Skin epidermis (tissue), 12 donors: ENCODE measurements around the gene TSPAN31.
"Not testable (repeated sequence)": the region's sequence is repeated elsewhere in the genome, so short reads cannot be mapped to it uniquely, and the experiment has no call there.

Experiments used
- H3K27ac ChIP-seq, 21 experiments: fragments of 200-600 bp; sonication (generic) in 11 of 21; one replicate each; pipeline ENCODE4 v1.5.0; 2020; ENCODE audit warnings: mild to moderate bottlenecking in 3 of 21, inconsistent platforms in 2 of 21, moderate library complexity in 2 of 21
- H3K4me3 ChIP-seq, 7 experiments: fragments of 200-600 bp; sonication (generic) in 2 of 7; one replicate each; pipeline ENCODE4 v1.5.0; 2020; ENCODE audit warnings: inconsistent platforms in 2 of 7, mild to moderate bottlenecking in 2 of 7, moderate library complexity in 1 of 7

The TSPAN31 gene

GRCh38 chr12:57744777-57745484 lies at the start of gene TSPAN31:
TSS of gene TSPAN31 (plus strand) at chr12:57745039. CDS start at chr12:57745155, 116 bp downstream.
- H3K4me3 ChIP-seq: peak within 1 kb of the TSS; percentile 60 to 85 (median 64)
- peak within 1 kb of the TSS; percentile 74 to 99 (median 97) for H3K27ac ChIP-seq

GRCh38 chr12:57695770-57696432 lies 48.9 kb upstream of the TSPAN31 start:
- H3K27ac ChIP-seq: no peak overlapping the region
- H3K4me3 ChIP-seq: no peak overlapping the region

GRCh38 chr12:57697076-57697475 lies 47.8 kb upstream of the TSPAN31 start:
- Histone ChIP-seq H3K27ac (no peak overlapping the region), H3K4me3 (no peak overlapping the region)

GRCh38 chr12:57698414-57698813 lies 46.4 kb upstream of the TSPAN31 start:
- Histone ChIP-seq H3K27ac (no peak overlapping the region), H3K4me3 (no peak overlapping the region)

GRCh38 chr12:57700317-57700716 lies 44.5 kb upstream of the TSPAN31 start:
- Histone ChIP-seq H3K27ac (no peak overlapping the region), H3K4me3 (no peak overlapping the region)

GRCh38 chr12:57707250-57707649 lies 37.6 kb upstream of the TSPAN31 start:
- Histone ChIP-seq H3K4me3 (no peak overlapping the region), H3K27ac (no peak overlapping the region)

- Histone ChIP-seq H3K27ac (no peak overlapping the region), H3K4me3 (no peak overlapping the region)
Measured at GRCh38 chr12:57708296-57708695, 36.5 kb upstream of the TSPAN31 start.

- no peak overlapping the region for H3K4me3 ChIP-seq
- H3K27ac ChIP-seq: no peak overlapping the region
Measured at GRCh38 chr12:57712701-57713100, 32.1 kb upstream of the TSPAN31 start.

GRCh38 chr12:57713209-57713608 lies 31.6 kb upstream of the TSPAN31 start:
- Histone ChIP-seq H3K4me3 (no peak overlapping the region), H3K27ac (no peak overlapping the region)

GRCh38 chr12:57715036-57715748 lies 29.6 kb upstream of the TSPAN31 start:
- H3K4me3 ChIP-seq, H3K27ac ChIP-seq: not testable (repeated sequence)

GRCh38 chr12:57715786-57716185 lies 29.1 kb upstream of the TSPAN31 start:
- Histone ChIP-seq H3K27ac (no peak overlapping the region), H3K4me3 (no peak overlapping the region)

- Histone ChIP-seq H3K27ac (no peak overlapping the region), H3K4me3 (no peak overlapping the region)
Measured at GRCh38 chr12:57716305-57716704, 28.5 kb upstream of the TSPAN31 start.

- H3K27ac ChIP-seq: no peak overlapping the region
- no peak overlapping the region for H3K4me3 ChIP-seq
Measured at GRCh38 chr12:57717131-57717530, 27.7 kb upstream of the TSPAN31 start.

- no peak overlapping the region for H3K27ac ChIP-seq
- H3K4me3 ChIP-seq: no peak overlapping the region
Measured at GRCh38 chr12:57717846-57718640, 26.8 kb upstream of the TSPAN31 start.

- H3K27ac ChIP-seq: no peak overlapping the region
- H3K4me3 ChIP-seq: no peak overlapping the region
Measured at GRCh38 chr12:57718641-57719528, 26.0 kb upstream of the TSPAN31 start.

- no peak overlapping the region for H3K4me3 ChIP-seq
- no peak overlapping the region for H3K27ac ChIP-seq
Measured at GRCh38 chr12:57719777-57720605, 24.8 kb upstream of the TSPAN31 start.

GRCh38 chr12:57720606-57721595 lies 23.9 kb upstream of the TSPAN31 start:
- Histone ChIP-seq H3K4me3 (no peak overlapping the region), H3K27ac (no peak overlapping the region)
